ENCODE measurements around the gene AXIN1.
A peak's percentile ranks its signal among the peaks of the same experiment; 100 is the strongest.

The AXIN1 gene

GRCh38 chr16:279531-279930 lies 73.0 kb downstream of the AXIN1 start:
- Histone ChIP-seq H2AFZ (ENCODE audit: low read length) (no peak overlapping the region), H3K36me3 (ENCODE audit: insufficient read depth, low read length) (no peaks in the 10 kb centered on the region), H3F3A (ENCODE audit: low read depth) (no peaks in the 10 kb centered on the region; the same call in 1 of the 2 replicates), H3K4me2 (ENCODE audit: low read depth, low read length, poor library complexity, severe bottlenecking) (peak overlapping the region; percentile 73), H3K4me3 (ENCODE audit: low read length, poor library complexity, severe bottlenecking) (peak overlapping the region; percentile 43), H3K79me2 (ENCODE audit: insufficient read depth, low read length) (no peaks in the 10 kb centered on the region), H3K9me3 (ENCODE audit: insufficient read depth, low read depth, low read length) (no peaks in the 10 kb centered on the region), H3K9ac (ENCODE audit: low read depth, low read length, poor library complexity, severe bottlenecking) (peak overlapping the region; percentile 58), H3K27me3 (ENCODE audit: insufficient read depth, low read length, poor library complexity, severe bottlenecking) (no peaks in the 10 kb centered on the region), H3K9me2 (replicated peaks; ENCODE audit: low read depth, low read length) (no peaks in the 10 kb centered on the region), H4K20me1 (ENCODE audit: insufficient read depth, low read length, poor library complexity, severe bottlenecking) (no peaks in the 10 kb centered on the region), H3K4me1 (ENCODE audit: insufficient read depth, low read length, poor library complexity, severe bottlenecking) (peaks cover 8% of the 10 kb centered on the region)
- no peak for TF ChIP-seq EZH2phosphoT487 (IDR thresholded peaks at IDR 0.05; ENCODE audit: borderline replicate concordance)
- TF ChIP-seq, protein P1, sequence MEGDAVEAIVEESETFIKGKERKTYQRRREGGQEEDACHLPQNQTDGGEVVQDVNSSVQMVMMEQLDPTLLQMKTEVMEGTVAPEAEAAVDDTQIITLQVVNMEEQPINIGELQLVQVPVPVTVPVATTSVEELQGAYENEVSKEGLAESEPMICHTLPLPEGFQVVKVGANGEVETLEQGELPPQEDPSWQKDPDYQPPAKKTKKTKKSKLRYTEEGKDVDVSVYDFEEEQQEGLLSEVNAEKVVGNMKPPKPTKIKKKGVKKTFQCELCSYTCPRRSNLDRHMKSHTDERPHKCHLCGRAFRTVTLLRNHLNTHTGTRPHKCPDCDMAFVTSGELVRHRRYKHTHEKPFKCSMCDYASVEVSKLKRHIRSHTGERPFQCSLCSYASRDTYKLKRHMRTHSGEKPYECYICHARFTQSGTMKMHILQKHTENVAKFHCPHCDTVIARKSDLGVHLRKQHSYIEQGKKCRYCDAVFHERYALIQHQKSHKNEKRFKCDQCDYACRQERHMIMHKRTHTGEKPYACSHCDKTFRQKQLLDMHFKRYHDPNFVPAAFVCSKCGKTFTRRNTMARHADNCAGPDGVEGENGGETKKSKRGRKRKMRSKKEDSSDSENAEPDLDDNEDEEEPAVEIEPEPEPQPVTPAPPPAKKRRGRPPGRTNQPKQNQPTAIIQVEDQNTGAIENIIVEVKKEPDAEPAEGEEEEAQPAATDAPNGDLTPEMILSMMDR (conservative IDR thresholded peaks at IDR 0.05; ENCODE audit: low read length) = no peak

DNA sequence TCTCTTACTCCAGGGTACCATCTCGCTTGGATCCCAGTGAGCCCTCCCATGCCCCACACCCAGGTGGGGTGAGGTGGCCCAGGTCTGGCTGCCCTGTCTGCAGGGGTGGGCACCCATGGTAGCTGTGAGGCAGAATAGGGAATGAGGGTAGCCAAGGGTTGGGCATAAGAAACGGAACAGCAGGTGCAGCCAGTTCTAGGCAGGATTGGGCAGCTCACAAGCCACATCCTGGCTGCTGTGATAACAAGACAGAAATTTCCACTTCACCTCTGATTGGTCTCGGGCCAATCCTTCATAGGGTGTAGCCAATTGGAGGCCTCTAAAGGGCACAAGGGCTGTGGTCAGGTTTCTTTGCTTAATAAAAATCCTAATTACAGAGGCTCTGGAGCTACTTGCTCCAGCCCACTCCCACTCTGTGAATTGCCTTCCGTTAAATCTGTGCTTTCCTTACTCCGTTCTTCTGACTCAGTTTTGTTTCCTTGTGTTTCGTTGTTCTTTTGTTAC lies 73.6 kb downstream of the AXIN1 start:
- H3K4me1 ChIP-seq (ENCODE audit: insufficient read depth, low read length, poor library complexity, severe bottlenecking) = peaks cover 8% of the 10 kb centered on the region
- no peaks in the 10 kb centered on the region; the same call in 1 of the 2 replicates for H3F3A ChIP-seq (ENCODE audit: low read depth)
- H4K20me1 ChIP-seq (ENCODE audit: insufficient read depth, low read length, poor library complexity, severe bottlenecking) = no peaks in the 10 kb centered on the region
- H3K9ac ChIP-seq (ENCODE audit: low read depth, low read length, poor library complexity, severe bottlenecking) = peak overlapping the region; percentile 58
- TF ChIP-seq, protein P1 (conservative IDR thresholded peaks at IDR 0.05; ENCODE audit: low read length) = no peak
- TF ChIP-seq EZH2phosphoT487 (IDR thresholded peaks at IDR 0.05; ENCODE audit: borderline replicate concordance) = no peak
- no peaks in the 10 kb centered on the region for H3K9me2 ChIP-seq (replicated peaks; ENCODE audit: low read depth, low read length)
- H3K79me2 ChIP-seq (ENCODE audit: insufficient read depth, low read length) = no peaks in the 10 kb centered on the region
- no peak overlapping the region for H2AFZ ChIP-seq (ENCODE audit: low read length)
- no peaks in the 10 kb centered on the region for H3K27me3 ChIP-seq (ENCODE audit: insufficient read depth, low read length, poor library complexity, severe bottlenecking)
- H3K4me2 ChIP-seq (ENCODE audit: low read depth, low read length, poor library complexity, severe bottlenecking) = peak overlapping the region; percentile 73
- H3K36me3 ChIP-seq (ENCODE audit: insufficient read depth, low read length) = no peaks in the 10 kb centered on the region
- no peaks in the 10 kb centered on the region for H3K9me3 ChIP-seq (ENCODE audit: insufficient read depth, low read depth, low read length)
- peak overlapping the region; percentile 43 for H3K4me3 ChIP-seq (ENCODE audit: low read length, poor library complexity, severe bottlenecking)

DNA sequence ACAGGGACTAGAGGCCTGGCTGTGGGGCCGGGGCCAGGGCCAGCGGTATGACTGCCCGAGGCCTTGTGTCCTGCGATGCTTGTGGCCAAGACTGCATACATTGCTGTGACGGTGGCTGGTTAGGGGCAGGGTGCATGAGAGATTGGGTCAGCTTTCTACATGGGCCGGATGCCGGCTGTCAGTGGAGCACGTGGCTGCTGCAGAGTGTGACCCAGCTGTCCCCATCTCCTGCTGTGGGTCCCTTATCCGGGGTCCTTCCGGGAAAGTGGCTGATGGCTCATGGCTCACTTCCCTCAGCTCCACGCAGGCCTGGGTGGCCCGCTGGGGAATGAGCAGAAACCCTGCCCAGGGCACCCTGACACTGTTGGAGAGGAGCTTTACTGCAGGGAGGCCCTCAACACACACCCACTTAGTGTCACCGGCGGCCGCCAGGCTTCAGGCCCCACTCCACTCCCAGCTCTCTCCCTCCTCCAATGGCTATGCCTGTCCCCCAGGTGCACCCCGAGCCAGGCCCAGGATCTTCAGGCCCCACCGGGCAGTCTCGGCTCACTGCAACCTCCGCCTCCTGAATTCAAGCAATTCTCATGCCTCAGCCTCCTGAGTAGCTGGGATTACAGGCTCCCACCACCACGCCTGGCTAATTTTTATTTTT lies 76.0 kb downstream of the AXIN1 start:
- Histone ChIP-seq H4K20me1 (ENCODE audit: insufficient read depth, low read length, poor library complexity, severe bottlenecking) (no peaks in the 10 kb centered on the region), H3K4me1 (ENCODE audit: insufficient read depth, low read length, poor library complexity, severe bottlenecking) (peaks cover 8% of the 10 kb centered on the region), H3K27me3 (ENCODE audit: insufficient read depth, low read length, poor library complexity, severe bottlenecking) (no peaks in the 10 kb centered on the region), H3K9ac (ENCODE audit: low read depth, low read length, poor library complexity, severe bottlenecking) (no peak overlapping the region), H3K4me2 (ENCODE audit: low read depth, low read length, poor library complexity, severe bottlenecking) (no peak overlapping the region), H3K79me2 (ENCODE audit: insufficient read depth, low read length) (no peaks in the 10 kb centered on the region), H3K4me3 (ENCODE audit: low read length, poor library complexity, severe bottlenecking) (no peak overlapping the region), H3F3A (ENCODE audit: low read depth) (no peaks in the 10 kb centered on the region; the same call in 1 of the 2 replicates), H3K9me3 (ENCODE audit: insufficient read depth, low read depth, low read length) (no peaks in the 10 kb centered on the region), H3K36me3 (ENCODE audit: insufficient read depth, low read length) (no peaks in the 10 kb centered on the region), H3K9me2 (replicated peaks; ENCODE audit: low read depth, low read length) (no peaks in the 10 kb centered on the region), H2AFZ (ENCODE audit: low read length) (no peak overlapping the region)
- TF ChIP-seq EZH2phosphoT487 (IDR thresholded peaks at IDR 0.05; ENCODE audit: borderline replicate concordance) = no peak
- TF ChIP-seq, protein P1 (conservative IDR thresholded peaks at IDR 0.05; ENCODE audit: low read length) = no peak

All from Loucy (cell line).